T follicular helper cell (primary cell): Measurements from ENCODE around the gene PDLIM5.
"Not testable (repeated sequence)": the region's sequence is repeated elsewhere in the genome, so short reads cannot be mapped to it uniquely, and the experiment has no call there.

Experiments
- DNase-seq: peaks from one replicate; pipeline ENCODE4 v3.0.0-alpha.2; 2020; ENCODE audit warnings: low read depth

The PDLIM5 gene

GRCh38 chr4:94462572-94462971 lies 10.8 kb downstream of the PDLIM5 start:
- DNase-seq: no peak

GRCh38 chr4:94463771-94464170 lies 12.0 kb downstream of the PDLIM5 start:
- no peak for DNase-seq

DNA sequence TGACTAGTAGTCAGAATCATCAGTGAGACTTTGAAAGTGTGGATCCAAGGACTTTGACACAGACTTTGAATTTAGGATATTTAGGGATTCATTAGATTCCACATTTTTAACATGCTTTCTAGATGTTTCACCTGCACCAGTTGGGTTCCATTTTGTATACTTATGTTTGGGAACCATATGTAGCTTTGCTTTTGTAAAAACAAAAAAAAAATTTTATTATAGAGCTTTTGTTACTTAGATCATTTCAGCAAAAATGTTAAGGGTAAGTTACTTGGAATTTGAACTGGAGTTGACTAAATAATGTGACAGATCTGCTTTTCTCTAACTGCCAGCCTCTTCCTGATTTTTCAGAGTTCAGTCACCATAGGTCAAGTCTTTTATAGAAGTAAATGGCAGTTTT lies 14.6 kb downstream of the PDLIM5 start:
- no peak for DNase-seq

DNA sequence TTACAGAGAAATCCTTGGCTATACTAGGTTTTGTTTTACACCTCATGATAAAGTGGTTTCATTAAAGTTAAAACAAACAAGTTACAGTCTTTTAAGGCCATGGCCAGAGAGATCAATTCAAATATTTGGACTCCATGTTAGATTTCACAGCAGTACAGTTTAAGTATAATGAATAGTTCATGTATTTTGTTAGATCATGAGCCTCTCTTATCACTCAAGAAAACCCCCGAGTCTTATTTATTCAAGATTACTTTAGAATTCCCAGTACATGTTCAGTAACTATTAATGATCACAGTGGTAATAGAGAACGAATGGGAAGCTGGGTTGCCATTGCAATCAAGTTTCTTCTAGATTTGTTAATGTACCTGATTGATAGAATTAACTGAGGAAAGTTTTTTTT lies 15.2 kb downstream of the PDLIM5 start:
- no peak for DNase-seq

DNA sequence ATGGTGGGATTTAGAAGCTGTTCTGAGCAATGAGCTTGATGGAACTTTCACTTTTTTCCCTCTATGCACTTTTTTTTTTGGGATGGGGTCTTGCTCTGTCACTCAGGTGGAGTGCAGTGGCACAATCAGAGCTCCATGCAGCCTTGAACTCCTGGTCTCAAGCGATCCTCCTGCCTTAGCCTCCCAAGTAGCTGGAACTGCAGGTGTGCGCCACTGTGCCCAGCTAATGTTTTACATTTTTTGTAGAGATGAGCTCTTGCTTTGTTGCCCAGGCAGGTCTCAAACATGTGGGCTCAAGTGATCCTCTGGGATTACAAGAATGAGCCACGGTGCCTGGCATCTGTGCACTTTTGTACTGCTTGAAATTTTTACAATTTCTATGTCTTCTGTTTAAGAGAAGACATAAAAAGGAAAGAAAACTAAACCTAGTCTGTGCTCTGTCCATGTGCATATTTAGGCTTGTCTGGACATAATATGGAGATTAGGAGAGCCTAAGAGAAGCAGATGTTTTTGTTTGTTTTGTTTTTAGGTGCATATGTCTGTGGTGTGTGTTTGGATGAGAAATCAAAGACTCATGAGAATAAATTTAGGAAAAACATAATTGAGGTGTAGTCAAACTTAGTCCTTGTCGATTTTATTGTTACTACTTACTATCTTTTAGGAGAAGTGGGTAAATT lies 16.5 kb downstream of the PDLIM5 start:
- no peak for DNase-seq

- DNase-seq: no peak
Observed at GRCh38 chr4:94469221-94469784, 17.6 kb downstream of the PDLIM5 start.

DNA sequence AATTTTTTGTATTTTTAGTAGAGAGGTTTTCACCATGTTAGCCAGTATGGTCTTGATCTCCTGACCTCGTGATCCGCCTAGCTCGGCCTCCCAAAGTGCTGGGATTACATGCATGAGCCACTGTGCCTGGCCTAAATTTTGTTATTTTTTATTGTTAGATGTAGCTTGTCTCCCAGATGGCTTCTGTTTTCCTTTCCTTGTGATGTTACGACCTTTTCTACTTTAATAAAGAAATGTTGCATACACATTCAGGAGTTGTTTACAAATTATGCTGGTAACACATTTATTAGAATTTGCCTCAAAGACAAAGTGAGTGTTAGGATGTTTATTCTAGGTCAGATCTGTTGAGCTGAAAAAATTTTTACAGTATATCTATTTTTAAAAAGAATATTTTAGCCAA lies 18.4 kb downstream of the PDLIM5 start:
- no peak for DNase-seq

- not testable (repeated sequence) for DNase-seq
Observed at GRCh38 chr4:94470782-94471181, 19.0 kb downstream of the PDLIM5 start.

- DNase-seq: no peak
Observed at GRCh38 chr4:94472056-94472826, 20.5 kb downstream of the PDLIM5 start.

GRCh38 chr4:94475050-94475449 lies 23.3 kb downstream of the PDLIM5 start:
- DNase-seq: no peak

GRCh38 chr4:94475794-94476193 lies 24.1 kb downstream of the PDLIM5 start:
- no peak for DNase-seq

DNA sequence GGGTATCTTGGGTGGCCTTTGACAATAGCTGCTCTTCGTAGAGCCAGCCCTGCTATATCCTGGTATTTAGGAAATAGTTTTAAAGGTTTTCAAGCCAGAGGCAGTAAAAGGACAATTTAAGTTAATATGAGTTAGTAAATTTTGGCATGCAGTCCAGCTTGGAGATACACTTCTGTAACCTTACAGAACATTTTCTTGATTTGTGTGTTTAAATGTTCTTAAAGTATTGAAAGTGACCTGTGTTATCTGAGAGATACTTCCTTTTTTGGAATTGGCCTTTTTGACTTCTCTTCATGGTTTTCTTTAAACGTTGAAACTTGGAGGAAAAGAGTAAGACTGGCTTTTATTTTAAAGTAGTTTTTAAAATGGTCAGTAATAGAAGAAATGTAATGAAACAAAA lies 25.5 kb downstream of the PDLIM5 start:
- no peak for DNase-seq

- DNase-seq: not testable (repeated sequence)
Observed at GRCh38 chr4:94478805-94479204, 27.1 kb downstream of the PDLIM5 start.

DNA sequence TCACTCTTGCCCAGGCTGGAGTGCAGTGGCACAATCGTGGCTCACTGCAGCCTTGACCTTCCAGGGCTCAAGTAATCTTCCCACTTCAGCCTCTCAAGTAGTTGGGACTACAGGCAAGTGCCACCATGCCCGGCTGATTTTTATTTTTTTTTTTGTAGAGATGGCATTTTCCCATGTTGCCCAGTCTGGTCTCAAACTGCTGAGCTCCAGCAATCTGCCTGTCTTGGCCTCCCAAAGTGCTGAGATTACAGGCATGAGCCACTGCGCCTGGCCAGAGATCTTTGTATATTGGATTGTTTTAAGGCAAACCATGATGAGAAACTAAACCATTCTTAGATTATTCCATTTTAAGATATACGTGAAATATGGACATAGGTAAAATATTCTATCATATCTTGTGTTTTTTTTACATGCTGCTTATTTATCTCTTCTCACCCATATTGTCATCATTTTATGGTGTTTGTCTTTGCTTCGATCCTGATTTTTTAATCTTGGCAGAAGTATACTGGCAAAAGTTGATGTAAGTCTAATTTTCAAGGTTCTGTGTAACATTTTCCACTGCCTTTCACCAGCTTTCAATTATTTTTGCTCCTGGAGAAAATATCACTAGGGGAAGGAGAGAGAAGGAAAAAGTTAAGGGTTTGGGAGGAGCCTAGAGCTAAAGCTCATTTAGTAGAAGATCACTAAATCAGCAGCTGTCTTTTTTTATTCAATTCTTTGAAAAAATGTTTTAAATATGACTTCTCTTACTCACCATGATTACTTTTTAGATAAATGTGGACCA lies 27.8 kb downstream of the PDLIM5 start:
- no peak for DNase-seq

GRCh38 chr4:94480362-94480951 lies 28.7 kb downstream of the PDLIM5 start:
- no peak for DNase-seq

- no peak for DNase-seq
Observed at GRCh38 chr4:94483895-94484294, 32.2 kb downstream of the PDLIM5 start.

- no peak for DNase-seq
Observed at GRCh38 chr4:94484818-94485217, 33.1 kb downstream of the PDLIM5 start.

GRCh38 chr4:94486372-94486801 lies 34.6 kb downstream of the PDLIM5 start:
- DNase-seq: no peak

DNA sequence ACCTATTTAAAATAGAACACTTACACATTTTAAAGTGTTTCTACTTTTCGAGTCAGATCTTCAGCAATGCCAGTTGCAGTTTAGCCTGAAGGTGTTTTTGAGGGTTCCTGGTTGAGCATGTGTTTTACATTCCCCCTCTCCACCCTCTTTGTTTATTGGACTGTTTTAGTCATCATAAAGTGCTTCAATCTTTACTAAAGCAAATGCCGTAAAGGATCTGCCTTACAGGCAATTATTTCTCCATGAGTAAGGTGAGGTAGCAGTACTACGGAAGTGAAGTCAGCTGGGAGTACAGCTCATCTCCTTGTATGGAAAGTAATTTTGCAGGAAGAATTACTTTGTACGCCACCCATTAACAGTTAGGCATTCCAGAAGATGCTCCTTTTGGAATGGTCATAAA lies 36.9 kb downstream of the PDLIM5 start:
- no peak for DNase-seq

- no peak for DNase-seq
Observed at GRCh38 chr4:94489098-94489497, 37.4 kb downstream of the PDLIM5 start.

DNA sequence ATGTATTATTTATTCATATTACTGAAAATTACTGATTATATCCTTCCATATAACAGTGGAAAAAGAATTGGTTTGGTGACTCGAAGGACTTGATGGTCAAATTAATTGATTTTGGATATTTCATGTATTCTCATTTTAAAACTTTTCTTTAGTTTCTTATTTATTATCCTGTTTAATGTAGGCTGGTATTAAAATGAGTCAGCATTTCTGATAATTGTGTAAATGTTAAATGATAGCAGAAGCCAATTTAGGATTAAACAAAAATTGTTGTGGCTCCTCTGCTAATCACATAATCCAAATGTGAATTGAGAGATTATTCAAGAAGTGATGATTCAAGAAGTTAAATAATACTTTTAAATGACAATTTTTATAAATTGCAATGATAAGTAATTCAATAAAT lies 38.7 kb downstream of the PDLIM5 start:
- no peak for DNase-seq

GRCh38 chr4:94491322-94491721 lies 39.6 kb downstream of the PDLIM5 start:
- no peak for DNase-seq
